HG03135 (cell line): ENCODE measurements around the gene FSTL5.

Source experiments
- ATAC-seq: cut with Tn5 transposase; IDR thresholded peaks from one replicate; pipeline ENCODE4 v1.9.1; 2021; ENCODE audit warnings: mild to moderate bottlenecking, moderate library complexity; ENCODE audit not compliant: unreplicated experiment

The FSTL5 gene

GRCh38 chr4:161595230-161595771 is 568.5 kb downstream of the FSTL5 start:
- ATAC-seq = no peak

GRCh38 chr4:161585011-161585410 is 578.8 kb downstream of the FSTL5 start:
- no peak for ATAC-seq

- no peak for ATAC-seq
Observed at GRCh38 chr4:161583549-161583948, 580.3 kb downstream of the FSTL5 start.

GRCh38 chr4:161581262-161582230 is 582.3 kb downstream of the FSTL5 start:
- ATAC-seq = no peak

- no peak for ATAC-seq
Observed at GRCh38 chr4:161577579-161578301, 586.1 kb downstream of the FSTL5 start.

GRCh38 chr4:161573836-161574235 is 590.0 kb downstream of the FSTL5 start:
- ATAC-seq = no peak

GRCh38 chr4:161564230-161564834 is 599.5 kb downstream of the FSTL5 start:
- ATAC-seq = no peak

GRCh38 chr4:161555689-161556660 is 607.8 kb downstream of the FSTL5 start:
- ATAC-seq = no peak

- no peak for ATAC-seq
Observed at GRCh38 chr4:161554372-161554990, 609.3 kb downstream of the FSTL5 start.

GRCh38 chr4:161546902-161547301 is 616.9 kb downstream of the FSTL5 start:
- ATAC-seq = no peak

GRCh38 chr4:161540265-161540664 is 623.5 kb downstream of the FSTL5 start:
- ATAC-seq = no peak

GRCh38 chr4:161538941-161539340 is 624.9 kb downstream of the FSTL5 start:
- ATAC-seq = no peak

- no peak for ATAC-seq
Observed at GRCh38 chr4:161530710-161531109, 633.1 kb downstream of the FSTL5 start.

GRCh38 chr4:161525121-161525520 is 638.7 kb downstream of the FSTL5 start:
- ATAC-seq = no peak

- ATAC-seq = no peak
Observed at GRCh38 chr4:161522031-161522430, 641.8 kb downstream of the FSTL5 start.

GRCh38 chr4:161519611-161520010 is 644.2 kb downstream of the FSTL5 start:
- no peak for ATAC-seq

GRCh38 chr4:161517941-161518340 is 645.9 kb downstream of the FSTL5 start:
- no peak for ATAC-seq

- ATAC-seq = no peak
Observed at GRCh38 chr4:161505141-161505540, 658.7 kb downstream of the FSTL5 start.

- ATAC-seq = no peak
Observed at GRCh38 chr4:161498155-161498554, 665.6 kb downstream of the FSTL5 start.

- no peak for ATAC-seq
Observed at GRCh38 chr4:161486461-161486860, 677.3 kb downstream of the FSTL5 start.
